GM19043 (cell line): ENCODE results near the gene SLC29A2.
"Not testable (repeated sequence)": the region's sequence is repeated elsewhere in the genome, so short reads cannot be mapped to it uniquely, and the experiment has no call there.

Experiments
- ATAC-seq: cut with Tn5 transposase; IDR thresholded peaks from one replicate; pipeline ENCODE4 v1.9.1; 2021; ENCODE audit warnings: low read depth; ENCODE audit not compliant: unreplicated experiment

The SLC29A2 gene

DNA sequence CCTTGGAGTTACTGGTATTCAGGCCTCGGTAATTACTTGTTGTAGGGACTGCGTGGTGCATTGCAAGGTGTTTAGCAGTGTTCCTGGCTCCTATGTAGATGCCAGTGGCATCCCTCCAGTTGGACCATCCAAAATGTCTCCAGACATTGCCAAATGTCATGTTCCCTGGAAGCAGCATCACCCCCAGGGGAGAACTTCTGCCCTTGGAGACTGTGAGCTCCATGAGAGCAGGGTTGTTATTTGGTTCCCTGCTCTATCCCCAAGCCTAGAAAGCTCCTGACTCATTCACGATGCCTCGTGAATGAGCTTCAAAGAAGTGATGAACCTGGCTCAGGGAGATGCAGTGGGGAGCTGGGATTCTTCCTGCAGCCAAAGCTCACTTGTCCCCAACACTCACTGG is 50.0 kb downstream of the SLC29A2 start:
- ATAC-seq = no peak

- not testable (repeated sequence) for ATAC-seq
Measured at GRCh38 chr11:66320748-66321147, 50.8 kb downstream of the SLC29A2 start.

- ATAC-seq = not testable (repeated sequence)
Measured at GRCh38 chr11:66320289-66320688, 51.3 kb downstream of the SLC29A2 start.

GRCh38 chr11:66318600-66318970 is 53.0 kb downstream of the SLC29A2 start:
- no peak for ATAC-seq

- ATAC-seq = no peak
Measured at GRCh38 chr11:66317723-66318599, 53.6 kb downstream of the SLC29A2 start.

DNA sequence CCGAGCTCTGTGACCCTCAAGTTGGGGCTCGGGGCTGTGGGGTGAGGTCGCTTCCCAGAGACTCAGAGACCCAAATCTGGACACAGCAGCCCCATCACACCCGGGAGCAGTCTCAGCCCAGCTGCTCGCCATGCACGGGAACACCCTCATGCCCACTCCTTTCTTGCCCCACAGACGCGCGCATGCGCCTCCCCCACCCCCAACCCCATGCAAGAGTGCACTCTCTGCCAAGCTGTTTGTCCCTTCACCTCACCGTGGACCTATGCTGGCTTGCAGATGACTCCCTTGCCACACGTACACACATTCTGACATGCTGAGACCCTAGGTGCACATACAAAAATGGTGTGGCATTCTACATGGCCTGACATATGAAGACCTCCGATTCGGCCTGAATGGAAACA is 54.2 kb downstream of the SLC29A2 start:
- ATAC-seq = no peak

DNA sequence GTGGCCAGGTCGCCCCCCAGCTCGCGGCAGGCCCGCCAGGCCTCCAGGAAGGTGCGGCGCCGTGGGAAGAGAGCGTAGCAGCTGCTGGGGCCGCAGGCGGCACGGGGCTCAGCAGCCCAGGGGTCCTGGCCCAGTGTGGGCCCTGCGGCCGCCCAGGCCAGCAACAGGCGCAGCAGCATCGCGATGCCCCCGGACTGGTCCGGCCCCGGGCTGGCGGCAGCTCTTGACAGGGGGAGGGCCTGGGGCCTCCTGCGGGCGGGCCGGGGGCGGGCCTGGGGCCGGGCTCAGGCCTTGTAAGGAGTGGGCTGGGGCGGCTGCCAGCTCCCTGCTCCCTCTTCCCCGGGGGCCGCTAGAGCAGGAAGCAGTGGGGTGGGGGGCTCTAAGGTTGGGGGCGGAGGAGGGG is 54.7 kb downstream of the SLC29A2 start, which contains the start of gene CD248:
Gene CD248 (minus strand): TSS at position 196 of the 403 bp plus-strand sequence. CDS start 17 bp downstream, at position 179.
- no peak for ATAC-seq

- no peak for ATAC-seq
Measured at GRCh38 chr11:66315921-66316811, 55.4 kb downstream of the SLC29A2 start.

DNA sequence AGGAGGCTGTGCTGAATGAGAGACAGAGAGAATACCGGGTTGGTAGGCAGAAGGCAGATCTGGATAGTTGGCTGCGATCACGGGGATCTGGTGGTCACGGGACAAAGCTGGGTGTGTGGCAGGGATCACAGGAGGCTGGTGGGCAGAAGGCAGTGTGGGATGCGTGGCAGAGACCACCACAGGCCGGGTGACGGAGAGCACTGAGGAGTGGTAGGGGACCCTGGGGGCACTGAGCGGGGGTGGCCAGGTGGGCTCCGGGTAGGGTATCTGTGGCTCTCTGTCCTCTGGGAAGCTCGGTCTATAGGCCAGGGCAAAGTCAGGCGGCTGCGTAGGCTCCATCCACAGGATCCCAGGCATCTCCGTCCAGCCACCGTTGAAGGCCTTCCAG is 56.1 kb downstream of the SLC29A2 start:
- ATAC-seq = no peak

- no peak for ATAC-seq
Measured at GRCh38 chr11:66314561-66315497, 56.7 kb downstream of the SLC29A2 start.

DNA sequence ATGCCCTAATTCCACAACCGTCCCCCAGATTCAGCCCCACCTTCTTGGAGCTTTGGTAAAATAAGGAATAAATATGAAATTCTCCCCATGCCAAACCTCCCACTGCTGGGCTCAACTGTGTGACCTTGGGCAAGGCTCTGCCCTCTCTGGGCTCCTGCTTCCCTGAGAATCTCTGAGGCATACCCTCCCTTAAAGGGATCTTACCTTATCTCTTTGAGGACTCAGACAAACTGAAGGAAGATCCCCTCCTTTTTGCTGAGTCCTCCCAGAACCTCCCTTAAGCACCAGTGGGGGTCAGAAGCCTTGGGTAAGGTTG is 57.4 kb downstream of the SLC29A2 start:
- no peak for ATAC-seq

DNA sequence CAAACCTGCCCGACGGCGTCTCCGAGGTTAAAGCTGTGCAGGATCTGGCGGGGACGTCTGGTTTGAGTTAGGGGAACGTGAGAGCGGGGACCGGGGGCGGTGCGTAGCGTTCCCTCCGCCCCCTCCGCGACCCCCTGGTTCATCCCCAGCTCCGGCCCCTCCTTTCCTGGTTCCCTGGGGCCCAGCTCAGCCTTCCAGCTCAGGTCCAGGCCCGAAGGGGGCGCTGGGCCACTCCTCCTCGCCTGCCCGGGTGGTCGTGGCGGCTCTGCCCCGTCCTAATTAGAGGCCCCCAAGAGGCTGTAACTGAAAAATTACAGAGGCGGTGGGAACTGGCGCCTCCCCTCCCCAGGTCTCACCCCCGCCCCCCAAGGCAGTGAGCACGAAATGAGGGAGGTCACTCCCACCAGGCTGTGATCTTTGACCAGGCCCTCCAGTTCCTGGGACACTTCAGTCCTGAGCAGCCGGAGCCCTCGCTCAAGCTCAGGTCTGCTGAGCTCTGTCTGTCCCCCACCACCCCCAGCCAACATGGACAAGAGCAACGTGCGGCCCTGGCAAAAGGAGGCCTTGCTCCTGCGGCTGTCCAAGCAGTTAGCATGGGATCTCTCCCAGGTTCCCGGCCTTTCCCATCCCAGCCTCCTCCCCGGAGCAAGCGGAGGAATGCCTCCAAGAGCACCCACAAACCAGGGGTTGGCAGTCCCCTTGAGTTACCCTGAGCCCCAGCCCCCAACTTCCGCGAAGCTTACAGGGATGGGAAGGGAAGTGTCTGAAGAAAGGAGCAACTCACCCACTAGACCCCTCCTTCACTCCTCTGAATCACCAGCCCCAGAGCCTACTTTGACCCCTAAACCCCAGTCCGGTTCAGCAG is 58.0 kb downstream of the SLC29A2 start:
- no peak for ATAC-seq

DNA sequence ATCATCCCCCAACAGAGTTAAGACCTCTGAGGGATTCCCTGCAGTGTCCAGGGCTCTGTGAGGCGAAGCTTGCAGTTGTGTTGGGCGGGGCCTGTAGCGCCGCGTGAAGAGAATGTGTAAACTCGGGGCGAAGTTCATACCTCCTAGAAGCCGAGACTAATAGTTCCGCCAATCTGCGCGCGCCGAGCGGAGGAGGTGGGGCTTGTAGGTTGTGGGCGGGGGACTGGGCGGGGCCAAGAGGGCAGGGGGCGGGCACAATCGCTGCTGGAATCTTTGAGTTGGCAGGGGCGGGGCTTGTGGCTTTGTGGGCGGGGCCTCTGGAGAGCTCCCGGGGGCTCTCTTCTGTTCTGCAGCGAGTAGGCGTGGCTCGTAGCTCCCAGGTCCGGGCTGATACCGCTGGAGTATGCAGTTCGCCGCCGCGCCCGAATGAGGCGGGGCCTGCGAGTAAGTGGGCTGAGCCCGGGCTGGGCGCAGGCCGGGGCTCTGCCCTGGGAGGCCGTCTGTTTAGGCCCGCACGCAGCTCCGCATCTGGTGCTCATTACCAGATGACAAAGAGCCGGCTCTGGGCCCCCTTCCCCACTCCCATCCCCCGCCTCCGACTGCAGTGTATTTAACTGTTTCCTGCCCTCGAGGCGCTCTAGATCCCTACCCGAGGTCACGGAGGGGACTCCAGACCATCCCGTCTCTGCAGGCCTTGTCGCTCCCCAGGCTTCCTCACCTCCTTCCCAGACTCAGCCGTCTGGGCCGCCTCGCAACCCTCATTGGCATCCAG is 58.8 kb downstream of the SLC29A2 start:
- ATAC-seq = peak; percentile 68
